ENCODE results near the gene PBX4.
A peak's percentile ranks its signal among the peaks of the same experiment; 100 is the strongest.

PBX4 gene

GRCh38 chr19:19530889-19531288 is 87.6 kb downstream of the PBX4 start:
- H3K27ac Mint-ChIP-seq = peak overlapping the region; percentile 65
- H3K36me3 Mint-ChIP-seq (ENCODE audit: low read depth) = peaks cover 9% of the 10 kb centered on the region
- H3K4me1 Mint-ChIP-seq (ENCODE audit: low read depth) = peaks cover 9% of the 10 kb centered on the region
- no peak overlapping the region for H3K4me3 Mint-ChIP-seq
- H3K27me3 Mint-ChIP-seq (ENCODE audit: low read depth) = no peaks in the 10 kb centered on the region
- H3K9me3 Mint-ChIP-seq = no peaks in the 10 kb centered on the region

- Mint-ChIP-seq H3K4me1 (ENCODE audit: low read depth) (peaks cover 9% of the 10 kb centered on the region), H3K36me3 (ENCODE audit: low read depth) (peaks cover 9% of the 10 kb centered on the region), H3K27ac (no peak overlapping the region), H3K4me3 (no peak overlapping the region), H3K9me3 (no peaks in the 10 kb centered on the region), H3K27me3 (ENCODE audit: low read depth) (no peaks in the 10 kb centered on the region)
Observed at GRCh38 chr19:19530423-19530804, 88.1 kb downstream of the PBX4 start.

GRCh38 chr19:19529783-19530422 is 88.6 kb downstream of the PBX4 start:
- no peaks in the 10 kb centered on the region for H3K27me3 Mint-ChIP-seq (ENCODE audit: low read depth)
- peaks cover 9% of the 10 kb centered on the region for H3K36me3 Mint-ChIP-seq (ENCODE audit: low read depth)
- H3K4me3 Mint-ChIP-seq = no peak overlapping the region
- H3K27ac Mint-ChIP-seq = no peak overlapping the region
- H3K4me1 Mint-ChIP-seq (ENCODE audit: low read depth) = peaks cover 9% of the 10 kb centered on the region
- H3K9me3 Mint-ChIP-seq = no peaks in the 10 kb centered on the region

- Mint-ChIP-seq H3K27ac (no peak within 1 kb of the TSS), H3K27me3 (ENCODE audit: low read depth) (no peaks in the 10 kb centered on the region), H3K4me1 (ENCODE audit: low read depth) (peaks cover 9% of the 10 kb centered on the region), H3K9me3 (no peaks in the 10 kb centered on the region), H3K36me3 (ENCODE audit: low read depth) (peaks cover 4% of the 10 kb centered on the region), H3K4me3 (no peak within 1 kb of the TSS)
Observed at GRCh38 chr19:19528721-19529490, 89.6 kb downstream of the PBX4 start, which contains the start of gene YJEFN3. TSS of gene YJEFN3 (plus strand) at chr19:19528911. CDS start at chr19:19528933, 22 bp downstream.

- peaks cover 5% of the 10 kb centered on the region for H3K36me3 Mint-ChIP-seq (ENCODE audit: low read depth)
- peaks cover 10% of the 10 kb centered on the region for H3K4me1 Mint-ChIP-seq (ENCODE audit: low read depth)
- H3K4me3 Mint-ChIP-seq = no peak overlapping the region
- H3K27me3 Mint-ChIP-seq (ENCODE audit: low read depth) = no peaks in the 10 kb centered on the region
- no peaks in the 10 kb centered on the region for H3K9me3 Mint-ChIP-seq
- no peak overlapping the region for H3K27ac Mint-ChIP-seq
Observed at GRCh38 chr19:19527674-19528625, 90.5 kb downstream of the PBX4 start.

GRCh38 chr19:19527371-19527656 is 91.2 kb downstream of the PBX4 start:
- Mint-ChIP-seq H3K4me1 (ENCODE audit: low read depth) (peaks cover 12% of the 10 kb centered on the region), H3K27ac (no peak overlapping the region), H3K9me3 (no peaks in the 10 kb centered on the region), H3K36me3 (ENCODE audit: low read depth) (peaks cover 9% of the 10 kb centered on the region), H3K27me3 (ENCODE audit: low read depth) (no peaks in the 10 kb centered on the region), H3K4me3 (no peak overlapping the region)

- Mint-ChIP-seq H3K4me3 (no peak overlapping the region), H3K27me3 (ENCODE audit: low read depth) (no peaks in the 10 kb centered on the region), H3K9me3 (no peaks in the 10 kb centered on the region), H3K4me1 (ENCODE audit: low read depth) (peaks cover 9% of the 10 kb centered on the region), H3K36me3 (ENCODE audit: low read depth) (peaks cover 6% of the 10 kb centered on the region), H3K27ac (no peak overlapping the region)
Observed at GRCh38 chr19:19526581-19527370, 91.7 kb downstream of the PBX4 start.

GRCh38 chr19:19525611-19526380 is 92.7 kb downstream of the PBX4 start:
- Mint-ChIP-seq H3K9me3 (no peaks in the 10 kb centered on the region), H3K4me3 (no peak overlapping the region), H3K27me3 (ENCODE audit: low read depth) (no peaks in the 10 kb centered on the region), H3K27ac (no peak overlapping the region), H3K36me3 (ENCODE audit: low read depth) (peaks cover 9% of the 10 kb centered on the region), H3K4me1 (ENCODE audit: low read depth) (peaks cover 6% of the 10 kb centered on the region)

GRCh38 chr19:19524053-19524452 is 94.4 kb downstream of the PBX4 start:
- Mint-ChIP-seq H3K4me1 (ENCODE audit: low read depth) (peaks cover 15% of the 10 kb centered on the region), H3K4me3 (no peak overlapping the region), H3K27me3 (ENCODE audit: low read depth) (no peaks in the 10 kb centered on the region), H3K9me3 (no peaks in the 10 kb centered on the region), H3K36me3 (ENCODE audit: low read depth) (peaks cover 14% of the 10 kb centered on the region), H3K27ac (no peak overlapping the region)

GRCh38 chr19:19523177-19523576 is 95.3 kb downstream of the PBX4 start:
- Mint-ChIP-seq H3K27ac (no peak overlapping the region), H3K27me3 (ENCODE audit: low read depth) (no peaks in the 10 kb centered on the region), H3K4me1 (ENCODE audit: low read depth) (peaks cover 15% of the 10 kb centered on the region), H3K4me3 (no peak overlapping the region), H3K9me3 (no peaks in the 10 kb centered on the region), H3K36me3 (ENCODE audit: low read depth) (peaks cover 15% of the 10 kb centered on the region)

- no peaks in the 10 kb centered on the region for H3K9me3 Mint-ChIP-seq
- H3K27ac Mint-ChIP-seq = no peak overlapping the region
- H3K4me1 Mint-ChIP-seq (ENCODE audit: low read depth) = peaks cover 17% of the 10 kb centered on the region
- H3K4me3 Mint-ChIP-seq = no peak overlapping the region
- peaks cover 16% of the 10 kb centered on the region for H3K36me3 Mint-ChIP-seq (ENCODE audit: low read depth)
- no peaks in the 10 kb centered on the region for H3K27me3 Mint-ChIP-seq (ENCODE audit: low read depth)
Observed at GRCh38 chr19:19520989-19521388, 97.5 kb downstream of the PBX4 start.

- no peak overlapping the region for H3K27ac Mint-ChIP-seq
- H3K36me3 Mint-ChIP-seq (ENCODE audit: low read depth) = peaks cover 17% of the 10 kb centered on the region
- no peaks in the 10 kb centered on the region for H3K9me3 Mint-ChIP-seq
- peaks cover 12% of the 10 kb centered on the region for H3K4me1 Mint-ChIP-seq (ENCODE audit: low read depth)
- H3K27me3 Mint-ChIP-seq (ENCODE audit: low read depth) = no peaks in the 10 kb centered on the region
- peak overlapping the region; percentile 87 for H3K4me3 Mint-ChIP-seq
Observed at GRCh38 chr19:19517235-19517619, 101.3 kb downstream of the PBX4 start.

- Mint-ChIP-seq H3K9me3 (no peaks in the 10 kb centered on the region), H3K27me3 (ENCODE audit: low read depth) (no peaks in the 10 kb centered on the region), H3K36me3 (ENCODE audit: low read depth) (peaks cover 15% of the 10 kb centered on the region), H3K27ac (peak within 1 kb of the TSS; percentile 95), H3K4me3 (peak within 1 kb of the TSS; percentile 87), H3K4me1 (ENCODE audit: low read depth) (peaks cover 12% of the 10 kb centered on the region)
Observed at GRCh38 chr19:19515642-19516519, 102.6 kb downstream of the PBX4 start, which contains the start of gene NDUFA13. TSS of gene NDUFA13 (plus strand) at chr19:19516225. CDS start at chr19:19516239, 14 bp downstream.
